IMR-90 (cell line): ENCODE data around the gene RAD51C. TPM values are rescaled to one million over a fixed set of nuclear protein-coding genes. Genes with fewer than 3 reads are reported as not detected.

Experiments used
- ATAC-seq: fragments of 200-7000 bp; cut with Tn5 transposase; 2 replicates; pipeline ENCODE4 v1.9.1; 2020; ENCODE audit warnings: low read depth, mild to moderate bottlenecking, moderate library complexity
- BruUV-seq: library from RNA; stranded (reverse); fragments of 400-500 nt; replicated peaks from 2 replicates; lab custom pipeline; 2021; lab: Mats Ljungman, UMichigan
- CTCF ChIA-PET: fragments of 300-600 bp; formaldehyde crosslinking; extraction: SDS; loops from one replicate; lab custom pipeline; 2021; ENCODE audit warnings: antibody characterized with exemption; lab: Yijun Ruan, JAX
- POLR2A ChIA-PET: fragments of 300-600 bp; sonication (Branson Sonifier 250); formaldehyde crosslinking; loops from one replicate; lab custom pipeline; 2022; ENCODE audit warnings: antibody characterized with exemption; ENCODE audit not compliant: unreplicated experiment; lab: Charles Lee
- DNase-seq: peaks from one replicate; pipeline ENCODE4 v3.0.0; 2013
- H2AFZ ChIP-seq: replicated peaks from 2 replicates; pipeline ENCODE3; 2013; ENCODE audit warnings: low read length, mild to moderate bottlenecking; ENCODE audit not compliant: poor library complexity
- H2AK5ac ChIP-seq: 2 replicates; pipeline ENCODE4 v1.6.1; 2013; ENCODE audit warnings: low read depth, low read length, inconsistent platforms
- H2AK9ac ChIP-seq: replicated peaks from 2 replicates; pipeline ENCODE3; 2013; ENCODE audit warnings: mild to moderate bottlenecking, low read depth, low read length, moderate library complexity; ENCODE audit not compliant: poor library complexity
- H2BK120ac ChIP-seq: 2 replicates; pipeline ENCODE4 v1.6.1; 2013; ENCODE audit warnings: low read depth, low read length, inconsistent platforms
- H2BK15ac ChIP-seq: 3 replicates; pipeline ENCODE4 v1.6.1; 2013; ENCODE audit warnings: low read depth, low read length, inconsistent platforms
- H2BK20ac ChIP-seq: 2 replicates; pipeline ENCODE4 v1.6.1; 2013; ENCODE audit warnings: low read depth, mild to moderate bottlenecking, inconsistent platforms, low read length, moderate library complexity
- H2BK5ac ChIP-seq: 2 replicates; pipeline ENCODE4 v1.6.1; 2013; ENCODE audit warnings: mild to moderate bottlenecking, low read depth, low read length, inconsistent platforms; ENCODE audit not compliant: poor library complexity, severe bottlenecking
- H3K14ac ChIP-seq: replicated peaks from 2 replicates; pipeline ENCODE4 v1.6.1; 2013; ENCODE audit warnings: low read depth, low read length, inconsistent platforms
- H3K18ac ChIP-seq: 2 replicates; pipeline ENCODE4 v1.6.1; 2013; ENCODE audit warnings: low read depth, low read length, control low read depth
- H3K23ac ChIP-seq: 2 replicates; pipeline ENCODE4 v1.6.1; 2013; ENCODE audit warnings: low read depth, low read length, inconsistent platforms
- H3K27ac ChIP-seq: 2 replicates; pipeline ENCODE4 v1.5.1; 2013; ENCODE audit warnings: mild to moderate bottlenecking, control low read depth, low read length; ENCODE audit not compliant: insufficient read depth
- H3K27me3 ChIP-seq: 2 replicates; pipeline ENCODE4 v1.6.1; 2013; ENCODE audit warnings: low read length; ENCODE audit not compliant: control insufficient read depth, insufficient read depth
- H3K36me3 ChIP-seq: 2 replicates; pipeline ENCODE4 v1.6.1; 2013; ENCODE audit warnings: low read length, mixed read lengths; ENCODE audit not compliant: control insufficient read depth, insufficient read depth
- H3K4ac ChIP-seq: 2 replicates; pipeline ENCODE4 v1.6.1; 2013; ENCODE audit warnings: low read depth, low read length, inconsistent platforms
- H3K4me1 ChIP-seq: 2 replicates; pipeline ENCODE4 v1.6.1; 2013; ENCODE audit warnings: low read length, mixed read lengths; ENCODE audit not compliant: control insufficient read depth, insufficient read depth
- H3K4me2 ChIP-seq: 2 replicates; pipeline ENCODE4 v1.6.1; 2013; ENCODE audit warnings: low read depth, mild to moderate bottlenecking, control low read depth, low read length, moderate library complexity
- H3K4me3 ChIP-seq: 2 replicates; pipeline ENCODE4 v1.5.1; 2013; ENCODE audit warnings: low read depth, mild to moderate bottlenecking, control low read depth, low read length, moderate library complexity; ENCODE audit not compliant: insufficient read depth
- H3K56ac ChIP-seq: 2 replicates; pipeline ENCODE4 v1.6.1; 2013; ENCODE audit warnings: low read length, inconsistent platforms; ENCODE audit not compliant: insufficient read depth; ENCODE audit errors: extremely low read depth
- H3K79me1 ChIP-seq, 2 experiments: 2 replicates each; pipeline ENCODE4 v1.6.1; 2013; ENCODE audit warnings: low read length in 2 of 2, inconsistent platforms in 1 of 2, low read depth in 1 of 2
- H3K9ac ChIP-seq: 2 replicates; pipeline ENCODE4 v1.6.1; 2013; ENCODE audit warnings: low read depth, low read length, control low read depth
- H3K9me1 ChIP-seq: 2 replicates; pipeline ENCODE4 v1.6.1; 2013; ENCODE audit warnings: low read length, inconsistent platforms; ENCODE audit not compliant: insufficient read depth
- H3K9me3 ChIP-seq: 2 replicates; pipeline ENCODE4 v1.6.1; 2013; ENCODE audit warnings: low read length; ENCODE audit not compliant: control insufficient read depth, insufficient read depth
- H4K20me1 ChIP-seq: 2 replicates; pipeline ENCODE4 v1.6.1; 2013; ENCODE audit warnings: low read length, inconsistent platforms; ENCODE audit not compliant: insufficient read depth
- H4K5ac ChIP-seq: 2 replicates; pipeline ENCODE4 v1.6.1; 2013; ENCODE audit warnings: mild to moderate bottlenecking, low read depth, low read length, control low read depth
- H4K8ac ChIP-seq, 2 experiments: 2 replicates each; pipeline ENCODE4 v1.6.1; 2013; ENCODE audit warnings: low read depth in 2 of 2, low read length in 2 of 2, control low read depth in 1 of 2, inconsistent platforms in 1 of 2
- H4K91ac ChIP-seq: 2 replicates; pipeline ENCODE4 v1.6.1; 2013; ENCODE audit warnings: low read depth, low read length, inconsistent platforms; ENCODE audit not compliant: insufficient read depth
- BHLHE40 ChIP-seq: fragments of 150-350 bp; IDR thresholded peaks from 2 replicates; pipeline ENCODE4 v1.6.1; 2016; ENCODE audit warnings: mild to moderate bottlenecking, low read depth, low read length
- CEBPB ChIP-seq: IDR thresholded peaks from 2 replicates; pipeline ENCODE4 v1.6.1; 2012; ENCODE audit warnings: low read depth, low read length, improper control_type of control experiment
- CHD1 ChIP-seq: IDR thresholded peaks from 2 replicates; pipeline ENCODE4 v1.6.1; 2012; ENCODE audit warnings: low read depth, low read length, improper control_type of control experiment
- CTCF ChIP-seq: conservative IDR thresholded peaks from 2 replicates; pipeline ENCODE4 v1.5.1; 2012; ENCODE audit warnings: mild to moderate bottlenecking, low read depth, low read length, improper control_type of control experiment
- ELK1 ChIP-seq: fragments of 150-350 bp; IDR thresholded peaks from 2 replicates; pipeline ENCODE4 v1.6.1; 2016; ENCODE audit warnings: low read depth, mild to moderate bottlenecking, low read length, moderate library complexity, borderline replicate concordance
- MAZ ChIP-seq: IDR thresholded peaks from 2 replicates; pipeline ENCODE4 v1.6.1; 2012; ENCODE audit warnings: low read depth, mild to moderate bottlenecking, low read length, improper control_type of control experiment, moderate library complexity, borderline replicate concordance
- MXI1 ChIP-seq: IDR thresholded peaks from 2 replicates; pipeline ENCODE4 v1.6.1; 2012; ENCODE audit warnings: low read depth, mild to moderate bottlenecking, low read length, moderate library complexity, borderline replicate concordance
- POLR2A ChIP-seq: IDR thresholded peaks from 2 replicates; pipeline ENCODE4 v1.6.1; 2012; ENCODE audit warnings: mild to moderate bottlenecking, low read depth, low read length
- RAD21 ChIP-seq: IDR thresholded peaks from 2 replicates; pipeline ENCODE4 v1.6.1; 2012; ENCODE audit warnings: low read length, improper control_type of control experiment
- RFX5 ChIP-seq: IDR thresholded peaks from 2 replicates; pipeline ENCODE4 v1.8.0; 2012; ENCODE audit warnings: low read depth, mild to moderate bottlenecking, low read length, moderate library complexity
- SMC3 ChIP-seq: fragments of 150-350 bp; IDR thresholded peaks from 2 replicates; pipeline ENCODE4 v1.6.1; 2016; ENCODE audit warnings: low read depth, mild to moderate bottlenecking, antibody characterized with exemption, low read length, moderate library complexity
- USF2 ChIP-seq: fragments of 150-350 bp; IDR thresholded peaks from 2 replicates; pipeline ENCODE4 v1.6.1; 2017; ENCODE audit warnings: mild to moderate bottlenecking, antibody characterized with exemption, low read length, low read depth
- WGBS, 2 experiments: methylation state at CpG; one replicate each; pipeline versions ENCODE4 v1.1.5 to v1.1.7; 2013; ENCODE audit warnings: missing lambda C conversion rate in 2 of 2; ENCODE audit not compliant: insufficient read length in 1 of 2; ENCODE audit errors: extremely low coverage in 2 of 2; 5-methylcytosine and 5-hydroxymethylcytosine counted together
- dilution Hi-C: fragments of 300-500 bp; cut with HindIII; formaldehyde crosslinking; loops from one replicate; pipeline ENCODE4 v1.14.3; 2018; ENCODE audit warnings: low sequenced_read_pairs; ENCODE audit not compliant: unreplicated experiment
- in situ Hi-C: fragments of 300-500 bp; cut with MboI; formaldehyde crosslinking; loops from 3 replicates; pipeline ENCODE4 v1.14.3; 2019; ENCODE audit warnings: low sequenced_read_pairs, inconsistent platforms, mixed read lengths
- intact Hi-C: fragments of 100-400 bp; cut with micrococcal nuclease; formaldehyde crosslinking; loops from 2 replicates; pipeline ENCODE4 v1.10.0; 2022
- polyA plus RNA-seq, 3 experiments: library from polyadenylated mRNA; depleted of rRNA; stranded (reverse); fragments of >200 nt; gene quantifications; 2 replicates each; pipeline ENCODE4 v1.2.3, GENCODE V29; 2012; ENCODE audit warnings: low replicate concordance in 1 of 3
- total RNA-seq: library from RNA; depleted of rRNA; stranded (reverse); fragments of >200 nt; gene quantifications from 2 replicates; pipeline ENCODE4 v1.2.3, GENCODE V29; 2012

RAD51C gene
- total and polyA plus RNA-seq, 2 of the 4 experiments (the other 2 are of a cell fraction), result 21.1 to 28.3 TPM

DNA sequence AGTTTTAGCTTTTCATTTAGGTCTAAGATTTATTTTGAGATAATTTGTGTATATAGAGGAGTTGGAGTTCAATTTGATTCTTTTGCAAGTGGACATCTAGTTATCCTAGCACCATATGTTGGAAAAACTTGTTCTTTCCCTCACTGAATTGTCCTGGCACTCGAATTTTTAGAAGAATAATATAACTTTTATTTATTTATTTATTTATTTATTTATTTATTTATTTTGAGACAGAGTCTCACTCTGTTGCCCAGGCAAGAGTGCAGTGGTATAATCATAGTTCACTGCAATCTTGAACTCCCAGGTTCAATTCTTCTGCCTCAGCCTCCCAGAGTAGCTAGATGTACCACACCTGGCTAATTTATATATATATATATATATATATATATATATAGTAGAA lies 92.7 kb downstream of the RAD51C start:
- ATAC-seq, result no peak
- ChIA-PET POLR2A (no interaction called here), CTCF (no interaction called here)

More for the DNA sequence above, 92.7 kb downstream of the RAD51C start:
- H3K9me3 ChIP-seq, result no peaks in the 10 kb centered on the region
- H3K9me1 ChIP-seq, result no peaks in the 10 kb centered on the region
- no peak overlapping the region for H3K18ac ChIP-seq
- intact Hi-C loops (loop anchor here (10.0 kb wide), 1 partner anchor 270 kb away; the partner anchor contains the start of gene MTMR4), dilution Hi-C loops (no loop called here), in situ Hi-C loops (no loop called here)
- no peak overlapping the region for H3K4me2 ChIP-seq
- no peak overlapping the region for H2BK20ac ChIP-seq
- no peak overlapping the region for H3K23ac ChIP-seq
- H2BK15ac ChIP-seq, result no peak overlapping the region
- H2BK5ac ChIP-seq, result no peak overlapping the region
- no peak overlapping the region for H3K9ac ChIP-seq
- no peak overlapping the region for H4K91ac ChIP-seq
- H3K27ac ChIP-seq, result no peak overlapping the region
- no peaks in the 10 kb centered on the region for H3K4me1 ChIP-seq
- H3K4me3 ChIP-seq, result no peak overlapping the region
- no peak overlapping the region; the same call in 1 of the 2 replicates for H2AK5ac ChIP-seq
- no peak overlapping the region for H3K14ac ChIP-seq
- no TSS peak for BruUV-seq
- H2AK9ac ChIP-seq, result no peak overlapping the region
- H4K8ac ChIP-seq, result no peak overlapping the region
- H4K20me1 ChIP-seq, result no peaks in the 10 kb centered on the region
- no peak overlapping the region for H4K5ac ChIP-seq
- H3K36me3 ChIP-seq, result no peaks in the 10 kb centered on the region
- H3K56ac ChIP-seq, result no peak overlapping the region
- no peaks in the 10 kb centered on the region for H3K79me1 ChIP-seq
- no peak overlapping the region for H2AFZ ChIP-seq
- H3K4ac ChIP-seq, result no peak overlapping the region
- H3K27me3 ChIP-seq, result no peaks in the 10 kb centered on the region
- DNase-seq, result no peak
- no CpG with 5 or more reads among the region's 1 CpG for WGBS, 2 experiments
- H2BK120ac ChIP-seq, result no peak overlapping the region
- no peak for TF ChIP-seq RAD21
- no peak for TF ChIP-seq POLR2A
- TF ChIP-seq RFX5, result no peak
- TF ChIP-seq CTCF, result no peak
- TF ChIP-seq CHD1, result no peak
- TF ChIP-seq MXI1, result no peak
- no peak for TF ChIP-seq SMC3
- TF ChIP-seq CEBPB, result no peak
- no peak for TF ChIP-seq USF2
- TF ChIP-seq ELK1, result no peak
- TF ChIP-seq MAZ, result no peak
- no peak for TF ChIP-seq BHLHE40
